Natural killer cell treated with Interleukin-12 subunit alpha and Interleukin-12 subunit beta and Interleukin-15 and Interleukin-18, amount 100 ng/mL, for 72 hours (primary cell): ENCODE data around the gene FAM240A. TPM values are rescaled to one million over a fixed set of nuclear protein-coding genes. Genes with fewer than 3 reads are reported as not detected.
A peak's percentile ranks its signal among the peaks of the same experiment; 100 is the strongest.

ENCODE experiments used
- ATAC-seq, 2 donors: fragments of 150-1000 bp; cut with Tn5 transposase in 1 of 2; sonication (Bioruptor Pico), chemical (Tn5 transposase) in 1 of 2; 2 replicates each; pipeline ENCODE4 v1.10.0; 2021
- DNase-seq: peaks from one replicate; pipeline ENCODE4 v3.0.0; 2022; ENCODE audit warnings: low spot score
- H3K27ac Mint-ChIP-seq, 2 donors: 1 replicate in 1 of 2; 2 replicates in 1 of 2; pipeline ENCODE4 v1.8.0; 2022; ENCODE audit warnings: mixed read lengths in 2 of 2, mild to moderate bottlenecking in 1 of 2, moderate library complexity in 1 of 2
- H3K27me3 Mint-ChIP-seq, 2 donors: 1 replicate in 1 of 2; 2 replicates in 1 of 2; pipeline ENCODE4 v1.8.0; 2022; ENCODE audit warnings: mixed read lengths in 2 of 2
- H3K36me3 Mint-ChIP-seq: one replicate; pipeline ENCODE4 v1.8.0; 2022; ENCODE audit warnings: mixed read lengths
- H3K4me1 Mint-ChIP-seq, 2 donors: 1 replicate in 1 of 2; 2 replicates in 1 of 2; pipeline ENCODE4 v1.8.0; 2022; ENCODE audit warnings: low read depth in 2 of 2, mixed read lengths in 2 of 2, mild to moderate bottlenecking in 1 of 2
- H3K4me3 Mint-ChIP-seq: one replicate; pipeline ENCODE4 v1.8.0; 2022; ENCODE audit warnings: mixed read lengths
- H3K9me3 Mint-ChIP-seq: 2 replicates; pipeline ENCODE4 v1.8.0; 2022; ENCODE audit warnings: mixed read lengths
- total RNA-seq, 2 donors: library from RNA; stranded (reverse); gene quantifications; one replicate each; pipeline ENCODE4 v1.2.3, GENCODE V29; 2022

FAM240A gene
- total RNA-seq, 2 donors from 2014 or later: not detected

- no peaks in the 10 kb centered on the region for H3K9me3 Mint-ChIP-seq
- H3K4me3 Mint-ChIP-seq: no peak overlapping the region
- ATAC-seq: no peak
- DNase-seq: peak; percentile 18
- H3K27me3 Mint-ChIP-seq: no peaks in the 10 kb centered on the region
- H3K4me1 Mint-ChIP-seq: no peaks in the 10 kb centered on the region
- no peak overlapping the region for H3K27ac Mint-ChIP-seq
- H3K36me3 Mint-ChIP-seq: no peaks in the 10 kb centered on the region
These were observed 61.9 kb downstream of the FAM240A start for GRCh38 chr3:46674031-46674845.

- no peaks in the 10 kb centered on the region for H3K9me3 Mint-ChIP-seq
- no peaks in the 10 kb centered on the region for H3K27me3 Mint-ChIP-seq
- ATAC-seq (no peak), DNase-seq (no peak)
- no peak overlapping the region for H3K4me3 Mint-ChIP-seq
- no peak overlapping the region for H3K27ac Mint-ChIP-seq
- no peaks in the 10 kb centered on the region for H3K4me1 Mint-ChIP-seq
- H3K36me3 Mint-ChIP-seq: no peaks in the 10 kb centered on the region
These were observed 63.1 kb downstream of the FAM240A start for GRCh38 chr3:46675426-46675825.

Other genes starting within 250 kb of the FAM240A start
- 10 to 100 TPM; 28.3 to 46.2 TPM for gene CCR5, start 241.6 kb upstream of the FAM240A start, total RNA-seq
- gene CCRL2, start 205.3 kb upstream of the FAM240A start, total RNA-seq: 1 to 10 TPM; 4.0 to 6.2 TPM
- gene LTF, start 147.6 kb upstream of the FAM240A start, total RNA-seq: under 1 TPM in 1 of 2 donors, not detected in 1; 0.20 TPM
- not detected for gene RTP3, start 114.5 kb upstream of the FAM240A start, total RNA-seq
- gene LRRC2, start 46.2 kb upstream of the FAM240A start, total RNA-seq: not detected
- gene ALS2CL, start 81.2 kb downstream of the FAM240A start, total RNA-seq: under 1 TPM in 1 of 2 donors, not detected in 1; 0.11 TPM
- not detected for gene TMIE, start 88.9 kb downstream of the FAM240A start, total RNA-seq
- gene PRSS50, start 105.3 kb downstream of the FAM240A start, total RNA-seq: not detected